ENCODE measurements around the gene PPP1R3C. TPM values are rescaled to one million over a fixed set of nuclear protein-coding genes. Genes with fewer than 3 reads are reported as not detected.

PPP1R3C gene
- total and polyA plus RNA-seq, 2 of the 4 experiments (the other 2 are of a cell fraction), result 17.4 to 62.9 TPM

- no peak overlapping the region for H3K56ac ChIP-seq (ENCODE audit: extremely low read depth, insufficient read depth, low read length)
- no peak overlapping the region for H2AK9ac ChIP-seq (replicated peaks; ENCODE audit: low read depth, low read length, poor library complexity)
- H2AFZ ChIP-seq (replicated peaks; ENCODE audit: low read length, poor library complexity), result no peak overlapping the region
- no peak for ATAC-seq (ENCODE audit: low read depth)
- no peak overlapping the region for H3K14ac ChIP-seq (replicated peaks; ENCODE audit: low read depth, low read length)
- H2BK120ac ChIP-seq (ENCODE audit: low read depth, low read length), result peak overlapping the region; percentile 60; the same call in 1 of the 2 replicates
- CTCF ChIA-PET, result no interaction called here
- H2BK20ac ChIP-seq (ENCODE audit: low read depth, low read length), result 0 out of 2 replicates have a peak overlapping the region, but pooled peaks have one; percentile 67
- H3K4me3 ChIP-seq (ENCODE audit: insufficient read depth, low read depth, low read length), result no peak overlapping the region
- no peaks in the 10 kb centered on the region for H3K79me1 ChIP-seq (ENCODE audit: low read depth in 1 of 2, low read length in 2 of 2)
- H3K36me3 ChIP-seq (ENCODE audit: control insufficient read depth, insufficient read depth, low read length), result no peaks in the 10 kb centered on the region
- dilution Hi-C loops (cut with HindIII; ENCODE audit: low sequenced_read_pairs, unreplicated experiment), result no loop called here
- peak overlapping the region; percentile 53 for H2AK5ac ChIP-seq (ENCODE audit: low read depth, low read length)
- H4K20me1 ChIP-seq (ENCODE audit: insufficient read depth, low read length), result no peaks in the 10 kb centered on the region
- H4K91ac ChIP-seq (ENCODE audit: insufficient read depth, low read depth, low read length), result peak overlapping the region; percentile 47
- H4K5ac ChIP-seq (ENCODE audit: low read depth, low read length), result no peak overlapping the region
- H2BK15ac ChIP-seq (ENCODE audit: low read depth, low read length), result peak overlapping the region; percentile 59; the same call in 2 of the 3 replicates
- no peak overlapping the region for H3K27ac ChIP-seq (ENCODE audit: insufficient read depth, low read length)
- H3K4ac ChIP-seq (ENCODE audit: low read depth, low read length), result peak overlapping the region; percentile 58
- in situ Hi-C loops (cut with MboI; ENCODE audit: low sequenced_read_pairs), result no loop called here
- no peaks in the 10 kb centered on the region for H3K27me3 ChIP-seq (ENCODE audit: control insufficient read depth, insufficient read depth, low read length)
- H3K18ac ChIP-seq (ENCODE audit: low read depth, low read length), result 0 out of 2 replicates have a peak overlapping the region, but pooled peaks have one; percentile 37
- H3K9me3 ChIP-seq (ENCODE audit: control insufficient read depth, insufficient read depth, low read length), result no peaks in the 10 kb centered on the region
- TF ChIP-seq CEBPB (IDR thresholded peaks at IDR 0.05; ENCODE audit: low read depth, low read length), result 0 out of 2 replicates have a peak, but pooled peaks have one; percentile 16
- TF ChIP-seq POLR2A (IDR thresholded peaks at IDR 0.05; ENCODE audit: low read depth, low read length), result no peak
- no peak overlapping the region for H3K23ac ChIP-seq (ENCODE audit: low read depth, low read length)
- DNase-seq, result no peak
- peaks cover 22% of the 10 kb centered on the region for H3K9me1 ChIP-seq (ENCODE audit: insufficient read depth, low read length)
- H3K4me2 ChIP-seq (ENCODE audit: low read depth, low read length), result no peak overlapping the region
- intact Hi-C loops (cut with micrococcal nuclease), result no loop called here
- no peak overlapping the region for H2BK5ac ChIP-seq (ENCODE audit: low read depth, low read length, poor library complexity, severe bottlenecking)
- POLR2A ChIA-PET (ENCODE audit: unreplicated experiment), result no interaction called here
- H3K9ac ChIP-seq (ENCODE audit: low read depth, low read length), result no peak overlapping the region
- BruUV-seq (replicated peaks), result no TSS peak
- H4K8ac ChIP-seq (ENCODE audit: low read depth in 2 of 2, low read length in 2 of 2), result 0 out of 4 replicates have a peak overlapping the region, but pooled peaks of 1 of the 2 experiments have one; percentile 13
- whole genome bisulfite sequencing, 2 experiments (ENCODE audit: extremely low coverage in 2 of 2, insufficient read length in 1 of 2), result 95% methylated on average over 3 of the region's 4 CpGs; no CpG with 5 or more reads in 1 of the 2 experiments
- H3K4me1 ChIP-seq (ENCODE audit: control insufficient read depth, insufficient read depth, low read length), result peaks cover 26% of the 10 kb centered on the region
Observed at GRCh38 chr10:91601212-91601611, 31.7 kb downstream of the PPP1R3C start.
